Astrocyte of the spinal cord (primary cell): Measurements from ENCODE around the gene KRT77.

Source experiments
- DNase-seq: peaks from one replicate; pipeline ENCODE4 v3.0.0; 2011; ENCODE audit warnings: low read depth, low spot score
- H3K4me3 ChIP-seq: 2 replicates; pipeline ENCODE4 v1.5.1; 2011; ENCODE audit warnings: low read depth, mild to moderate bottlenecking, low read length, moderate library complexity
- in situ Hi-C: cut with HindIII; loops from 2 replicates; pipeline ENCODE4 v1.10.0; 2017; ENCODE audit warnings: low sequenced_read_pairs
- TF ChIP-seq, protein P1 (sequence below): IDR thresholded peaks from 2 replicates; pipeline ENCODE4 v1.5.1; 2012; ENCODE audit warnings: low read depth, mild to moderate bottlenecking, low read length, inconsistent platforms

The KRT77 gene

GRCh38 chr12:52676163-52676562, 27.2 kb downstream of the KRT77 start:
- DNase-seq, result no peak
- H3K4me3 ChIP-seq, result no peak overlapping the region
- TF ChIP-seq, protein P1, sequence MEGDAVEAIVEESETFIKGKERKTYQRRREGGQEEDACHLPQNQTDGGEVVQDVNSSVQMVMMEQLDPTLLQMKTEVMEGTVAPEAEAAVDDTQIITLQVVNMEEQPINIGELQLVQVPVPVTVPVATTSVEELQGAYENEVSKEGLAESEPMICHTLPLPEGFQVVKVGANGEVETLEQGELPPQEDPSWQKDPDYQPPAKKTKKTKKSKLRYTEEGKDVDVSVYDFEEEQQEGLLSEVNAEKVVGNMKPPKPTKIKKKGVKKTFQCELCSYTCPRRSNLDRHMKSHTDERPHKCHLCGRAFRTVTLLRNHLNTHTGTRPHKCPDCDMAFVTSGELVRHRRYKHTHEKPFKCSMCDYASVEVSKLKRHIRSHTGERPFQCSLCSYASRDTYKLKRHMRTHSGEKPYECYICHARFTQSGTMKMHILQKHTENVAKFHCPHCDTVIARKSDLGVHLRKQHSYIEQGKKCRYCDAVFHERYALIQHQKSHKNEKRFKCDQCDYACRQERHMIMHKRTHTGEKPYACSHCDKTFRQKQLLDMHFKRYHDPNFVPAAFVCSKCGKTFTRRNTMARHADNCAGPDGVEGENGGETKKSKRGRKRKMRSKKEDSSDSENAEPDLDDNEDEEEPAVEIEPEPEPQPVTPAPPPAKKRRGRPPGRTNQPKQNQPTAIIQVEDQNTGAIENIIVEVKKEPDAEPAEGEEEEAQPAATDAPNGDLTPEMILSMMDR, result no peak
- in situ Hi-C loops, result no loop called here

GRCh38 chr12:52675301-52675701, 28.0 kb downstream of the KRT77 start:
- no peak overlapping the region for H3K4me3 ChIP-seq
- no peak for DNase-seq
- TF ChIP-seq, protein P1, result no peak
- in situ Hi-C loops, result no loop called here

DNA sequence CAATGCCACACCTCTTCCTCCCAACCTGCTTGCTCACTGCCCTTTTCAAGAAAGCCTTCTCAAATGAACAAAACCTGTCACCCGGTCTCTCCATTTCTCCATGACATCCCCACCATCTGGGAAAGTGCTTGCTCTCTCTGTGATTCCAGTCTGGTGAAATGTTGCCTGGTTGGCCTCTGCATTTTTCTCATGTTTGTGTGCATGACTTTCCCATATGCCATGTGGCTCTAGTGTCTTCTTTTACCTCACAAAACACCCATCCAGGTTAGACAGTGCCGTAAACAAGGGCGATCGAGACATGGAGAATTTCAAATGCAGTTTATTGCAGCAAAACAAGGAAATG, 28.9 kb downstream of the KRT77 start:
- in situ Hi-C loops, result no loop called here
- H3K4me3 ChIP-seq, result no peak overlapping the region
- DNase-seq, result no peak
- TF ChIP-seq, protein P1, result no peak

DNA sequence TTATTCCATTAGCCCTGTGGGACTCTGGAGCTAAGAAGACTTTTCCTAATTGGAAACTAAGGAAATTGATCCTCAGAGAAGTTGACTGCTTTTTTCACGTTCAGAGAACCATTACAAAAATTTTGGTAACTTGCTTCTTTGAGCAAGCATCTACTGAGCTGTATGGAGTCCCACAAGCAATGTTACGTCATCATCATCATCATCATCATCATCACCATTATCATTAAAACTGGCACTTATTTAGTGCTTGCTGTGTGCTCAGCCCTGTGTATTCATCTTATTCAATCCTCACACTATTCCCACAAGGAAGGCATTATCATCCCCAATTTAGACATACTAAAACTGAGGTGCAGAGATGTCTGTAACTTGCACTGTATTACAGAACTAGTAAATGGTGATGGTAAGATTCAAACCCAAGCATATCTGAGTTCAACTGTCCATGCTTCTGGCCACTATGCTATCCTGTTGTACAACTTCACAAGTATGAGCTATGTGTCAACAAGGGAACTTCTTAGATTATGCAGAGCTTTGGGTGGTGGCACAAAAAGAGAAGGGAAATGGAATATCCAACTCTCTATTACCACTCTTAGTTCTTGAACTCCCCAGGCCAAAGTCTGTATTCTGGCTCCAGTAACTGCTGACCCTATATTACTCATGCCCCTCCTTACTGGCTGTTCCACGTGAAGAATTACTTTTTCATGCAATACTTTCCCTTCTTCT, 29.5 kb downstream of the KRT77 start:
- no peak for DNase-seq
- no peak overlapping the region for H3K4me3 ChIP-seq
- TF ChIP-seq, protein P1, result no peak
- in situ Hi-C loops, result no loop called here

GRCh38 chr12:52673217-52673616, 30.1 kb downstream of the KRT77 start:
- no peak overlapping the region for H3K4me3 ChIP-seq
- TF ChIP-seq, protein P1, result no peak
- DNase-seq, result no peak
- in situ Hi-C loops, result no loop called here

- TF ChIP-seq, protein P1, result no peak
- in situ Hi-C loops, result no loop called here
- H3K4me3 ChIP-seq, result no peak overlapping the region
- DNase-seq, result no peak
Observed at GRCh38 chr12:52672321-52672933, 30.9 kb downstream of the KRT77 start.
